Neural progenitor cell (in vitro differentiated cells): ENCODE data around the gene CDRT15. TPM values are rescaled to one million over a fixed set of nuclear protein-coding genes. Genes with fewer than 3 reads are reported as not detected.

Source experiments
- DNase-seq: peaks from one replicate; pipeline ENCODE4 v3.0.0-alpha.2; 2016; ENCODE audit warnings: low spot score
- H2AFZ ChIP-seq: fragments of 200-600 bp; sonication (generic); replicated peaks from 2 replicates; pipeline ENCODE4 v1.6.1; 2016; ENCODE audit warnings: antibody characterized with exemption
- H3F3A ChIP-seq: fragments of 200-600 bp; sonication (generic); 2 replicates; pipeline ENCODE4 v1.6.1; 2016; ENCODE audit warnings: antibody characterized with exemption, low read depth
- H3K27ac ChIP-seq: fragments of 200-600 bp; sonication (generic); 2 replicates; pipeline ENCODE4 v1.5.1; 2016; ENCODE audit warnings: mild to moderate bottlenecking
- H3K27me3 ChIP-seq: fragments of 200-600 bp; sonication (generic); 2 replicates; pipeline ENCODE4 v1.6.1; 2016; ENCODE audit warnings: mild to moderate bottlenecking, moderate library complexity
- H3K36me3 ChIP-seq: fragments of 200-600 bp; sonication (generic); 2 replicates; pipeline ENCODE4 v1.5.1; 2016
- H3K4me1 ChIP-seq: fragments of 200-600 bp; sonication (generic); 2 replicates; pipeline ENCODE4 v1.6.1; 2016; ENCODE audit warnings: mixed run types
- H3K4me2 ChIP-seq: fragments of 200-600 bp; sonication (generic); 2 replicates; pipeline ENCODE4 v1.6.1; 2016
- H3K4me3 ChIP-seq: fragments of 200-600 bp; sonication (generic); 2 replicates; pipeline ENCODE4 v1.5.1; 2016
- H3K79me2 ChIP-seq: fragments of 200-600 bp; sonication (generic); 2 replicates; pipeline ENCODE4 v1.6.1; 2016; ENCODE audit warnings: low read depth
- H3K9ac ChIP-seq: fragments of 200-600 bp; sonication (generic); 2 replicates; pipeline ENCODE4 v1.6.1; 2016
- H3K9me3 ChIP-seq: fragments of 200-600 bp; sonication (generic); 2 replicates; pipeline ENCODE4 v1.5.1; 2016; ENCODE audit warnings: low read depth
- H4K20me1 ChIP-seq: fragments of 200-600 bp; sonication (generic); 2 replicates; pipeline ENCODE4 v1.6.1; 2016; ENCODE audit warnings: low read depth
- H3K27ac Mint-ChIP-seq: 3 replicates; pipeline ENCODE4 v1.8.0; 2021; ENCODE audit warnings: mixed read lengths
- H3K27me3 Mint-ChIP-seq: 2 replicates; pipeline ENCODE4 v1.8.0; 2022; ENCODE audit warnings: low read depth, mild to moderate bottlenecking, inconsistent platforms, moderate library complexity, mixed read lengths; ENCODE audit not compliant: insufficient read depth
- H3K36me3 Mint-ChIP-seq: 3 replicates; pipeline ENCODE4 v1.8.0; 2021; ENCODE audit warnings: mixed read lengths
- H3K4me1 Mint-ChIP-seq: 3 replicates; pipeline ENCODE4 v1.8.0; 2021; ENCODE audit warnings: mixed read lengths
- H3K4me3 Mint-ChIP-seq: 3 replicates; pipeline ENCODE4 v1.8.0; 2021; ENCODE audit warnings: mild to moderate bottlenecking, moderate library complexity, mixed read lengths
- H3K9me3 Mint-ChIP-seq: 3 replicates; pipeline ENCODE4 v1.8.0; 2020; ENCODE audit warnings: mixed read lengths
- CTCF ChIP-seq: fragments of 200-600 bp; sonication (generic); IDR thresholded peaks from 2 replicates; pipeline ENCODE4 v1.5.1; 2017; ENCODE audit warnings: antibody characterized with exemption, mild to moderate bottlenecking
- EZH2 ChIP-seq: fragments of 200-600 bp; sonication (generic); IDR thresholded peaks from 2 replicates; pipeline ENCODE4 v1.6.1; 2017; ENCODE audit warnings: antibody characterized with exemption, mild to moderate bottlenecking, moderate library complexity
- EZH2phosphoT487 ChIP-seq: fragments of 200-600 bp; sonication (generic); IDR thresholded peaks from 2 replicates; pipeline ENCODE4 v1.6.1; 2017; ENCODE audit warnings: antibody characterized with exemption
- total RNA-seq: library from RNA; depleted of rRNA; stranded (reverse); fragments of >200 nt; gene quantifications from 2 replicates; pipeline ENCODE4 v1.2.3, GENCODE V29; 2015; ENCODE audit warnings: low replicate concordance

Gene CDRT15
- total RNA-seq, 1 donor from 2014 or later, result not detected

GRCh38 chr17:14207791-14208190 lies 28.9 kb downstream of the CDRT15 start:
- Histone ChIP-seq H3K9ac (no peak overlapping the region), H3F3A (no peaks in the 10 kb centered on the region), H2AFZ (no peak overlapping the region), H3K79me2 (no peaks in the 10 kb centered on the region), H3K36me3 (no peaks in the 10 kb centered on the region), H4K20me1 (peaks cover 4% of the 10 kb centered on the region), H3K4me3 (no peak overlapping the region), H3K9me3 (no peaks in the 10 kb centered on the region), H3K27me3 (no peaks in the 10 kb centered on the region), H3K27ac (no peak overlapping the region), H3K4me1 (no peaks in the 10 kb centered on the region), H3K4me2 (no peak overlapping the region)
- TF ChIP-seq EZH2 (no peak), CTCF (no peak)
- no peak for DNase-seq
- H3K9me3 Mint-ChIP-seq, result peaks cover 16% of the 10 kb centered on the region
- H3K36me3 Mint-ChIP-seq, result peaks cover 32% of the 10 kb centered on the region
- no peaks in the 10 kb centered on the region for H3K4me1 Mint-ChIP-seq
- H3K27ac Mint-ChIP-seq, result no peak overlapping the region
- no peak overlapping the region for H3K4me3 Mint-ChIP-seq
- H3K27me3 Mint-ChIP-seq, result peaks cover 2% of the 10 kb centered on the region

- Histone ChIP-seq H3F3A (no peaks in the 10 kb centered on the region), H3K4me3 (no peak overlapping the region), H3K36me3 (no peaks in the 10 kb centered on the region), H3K27ac (no peak overlapping the region), H2AFZ (no peak overlapping the region), H3K9me3 (no peaks in the 10 kb centered on the region), H4K20me1 (peaks cover 4% of the 10 kb centered on the region), H3K9ac (no peak overlapping the region), H3K79me2 (no peaks in the 10 kb centered on the region), H3K27me3 (no peaks in the 10 kb centered on the region), H3K4me2 (no peak overlapping the region), H3K4me1 (no peaks in the 10 kb centered on the region)
- peaks cover 26% of the 10 kb centered on the region for H3K36me3 Mint-ChIP-seq
- H3K4me3 Mint-ChIP-seq, result no peak overlapping the region
- H3K9me3 Mint-ChIP-seq, result peaks cover 11% of the 10 kb centered on the region
- TF ChIP-seq EZH2 (no peak), EZH2phosphoT487 (no peak), CTCF (no peak)
- no peaks in the 10 kb centered on the region for H3K27me3 Mint-ChIP-seq
- no peak for DNase-seq
- no peak overlapping the region for H3K27ac Mint-ChIP-seq
- H3K4me1 Mint-ChIP-seq, result no peaks in the 10 kb centered on the region
Measured at GRCh38 chr17:14206891-14207290, 29.8 kb downstream of the CDRT15 start.

GRCh38 chr17:14205992-14206461 lies 30.6 kb downstream of the CDRT15 start:
- TF ChIP-seq CTCF (no peak), EZH2 (no peak), EZH2phosphoT487 (no peak)
- H3K36me3 Mint-ChIP-seq, result peaks cover 18% of the 10 kb centered on the region
- peaks cover 3% of the 10 kb centered on the region for H3K9me3 Mint-ChIP-seq
- no peak overlapping the region for H3K9ac ChIP-seq
- peaks cover 4% of the 10 kb centered on the region for H4K20me1 ChIP-seq
- H3K27ac ChIP-seq, result no peak overlapping the region
- DNase-seq, result no peak
- H3F3A ChIP-seq, result no peaks in the 10 kb centered on the region
- H3K79me2 ChIP-seq, result no peaks in the 10 kb centered on the region
- H3K9me3 ChIP-seq, result no peaks in the 10 kb centered on the region
- H3K4me3 ChIP-seq, result no peak overlapping the region
- H3K36me3 ChIP-seq, result no peaks in the 10 kb centered on the region
- no peak overlapping the region for H2AFZ ChIP-seq
- no peaks in the 10 kb centered on the region for H3K27me3 Mint-ChIP-seq
- no peaks in the 10 kb centered on the region for H3K27me3 ChIP-seq
- no peaks in the 10 kb centered on the region for H3K4me1 Mint-ChIP-seq
- H3K4me2 ChIP-seq, result no peak overlapping the region
- H3K4me1 ChIP-seq, result no peaks in the 10 kb centered on the region
- H3K27ac Mint-ChIP-seq, result no peak overlapping the region
- H3K4me3 Mint-ChIP-seq, result no peak overlapping the region
